K562 (cell line): ENCODE measurements around the gene BIN1. TPM values are rescaled to one million over a fixed set of nuclear protein-coding genes. Genes with fewer than 3 reads are reported as not detected.

Source experiments
- CBFB ChIP-seq: sonication (generic); formaldehyde crosslinking; IDR thresholded peaks from 2 replicates; pipeline ENCODE4 v1.4.0; 2020; ENCODE audit warnings: mild to moderate bottlenecking, missing genetic modification reagents
- CTBP1 ChIP-seq: fragments of 450-650 bp; IDR thresholded peaks from 2 replicates; pipeline ENCODE4 v1.6.1; 2016; ENCODE audit warnings: borderline replicate concordance
- DMBX1 ChIP-seq: fragments of 250-450 bp; sonication (Bioruptor Pico); IDR thresholded peaks from 2 replicates; pipeline ENCODE4 v1.8.0; 2022; ENCODE audit warnings: inconsistent platforms, mild to moderate bottlenecking, moderate library complexity, borderline replicate concordance
- MAFK ChIP-seq: IDR thresholded peaks from 2 replicates; pipeline ENCODE4 v1.6.1; 2011; ENCODE audit warnings: low read length, improper control_type of control experiment
- NKRF ChIP-seq: fragments of 450-650 bp; IDR thresholded peaks from 2 replicates; pipeline ENCODE4 v1.6.1; 2016; ENCODE audit warnings: borderline replicate concordance
- NR1H2 ChIP-seq: sonication (generic); formaldehyde crosslinking; IDR thresholded peaks from 2 replicates; pipeline ENCODE4 v1.4.0; 2020; ENCODE audit warnings: mild to moderate bottlenecking, missing genetic modification reagents
- RNF2 ChIP-seq: sonication (generic); IDR thresholded peaks from 2 replicates; pipeline ENCODE4 v1.6.1; 2016
- SMAD4 ChIP-seq: fragments of 250-450 bp; sonication (Bioruptor Pico); conservative IDR thresholded peaks from 2 replicates; pipeline ENCODE4 v1.8.0; 2021; ENCODE audit warnings: inconsistent platforms, mild to moderate bottlenecking, moderate library complexity
- SOX6 ChIP-seq: fragments of 450-650 bp; IDR thresholded peaks from 2 replicates; pipeline ENCODE4 v1.6.1; 2014; ENCODE audit warnings: mild to moderate bottlenecking
- ZBTB9 ChIP-seq: fragments of 450-650 bp; formaldehyde crosslinking; IDR thresholded peaks from 2 replicates; pipeline ENCODE4 v1.4.0; 2020; ENCODE audit warnings: mild to moderate bottlenecking, moderate library complexity
- ZFX ChIP-seq: sonication (generic); formaldehyde crosslinking; IDR thresholded peaks from 2 replicates; pipeline ENCODE4 v1.8.0; 2022; ENCODE audit warnings: mild to moderate bottlenecking, missing genetic modification reagents, moderate library complexity
- ZNF77 ChIP-seq: fragments of 250-450 bp; sonication (Bioruptor Pico); IDR thresholded peaks from 2 replicates; pipeline ENCODE4 v1.5.0; 2020
- polyA plus RNA-seq, 8 experiments: library from polyadenylated mRNA; depleted of rRNA in 4 of 8; stranded (reverse) in 5 of 8; unstranded in 3 of 8; fragments of >200 nt; fragmentation: Nextera tagmentation in 2 of 8; fragmentation: Illumina TruSeq in 1 of 8; extraction: Ambion mirVana in 2 of 8; extraction: Trizol in 1 of 8; gene quantifications; 2 replicates each; pipeline versions ENCODE4 v1.2.1 to v1.2.3, GENCODE V29; 2011 to 2014; ENCODE audit warnings: inconsistent platforms in 1 of 8, missing spikeins in 1 of 8
- total RNA-seq, 7 experiments: library from RNA; depleted of rRNA in 6 of 7; stranded (reverse); fragments of >200 nt in 6 of 7; fragmentation: Illumina TruSeq in 2 of 7; extraction: Trizol in 2 of 7; gene quantifications; 2 replicates each; pipeline versions ENCODE4 v1.2.1 to v1.2.3, GENCODE V29; 2011 to 2021; ENCODE audit warnings: low replicate concordance in 1 of 7

Gene BIN1
- total and polyA plus RNA-seq, 9 of the 15 experiments (the other 6 are each of a cell fraction or from before 2014, with no cell fraction given): 0.04 to 2.8 (median 0.79) TPM; not detected in 1

DNA sequence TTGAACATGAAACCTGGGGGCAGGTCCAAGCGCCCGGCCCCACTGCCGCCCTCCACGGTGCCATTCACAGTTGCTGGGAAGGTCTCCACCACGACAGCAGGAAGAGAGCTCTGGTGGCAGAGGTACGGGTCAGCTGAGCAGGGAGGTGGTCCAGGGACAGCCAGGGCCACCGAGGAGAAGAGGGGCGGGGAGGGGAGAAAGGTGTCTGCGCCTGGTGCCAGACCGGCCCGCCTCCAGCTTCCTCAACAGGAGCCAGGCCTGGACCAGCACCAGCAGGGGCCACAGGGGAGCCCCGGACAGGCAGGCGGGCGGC, 56.2 kb downstream of the BIN1 start (continued):
- TF ChIP-seq NKRF (no peak), RNF2 (no peak), SOX6 (no peak), MAFK (no peak), CTBP1 (no peak), ZBTB9 (no peak), ZFX (CRISPR knock-in tag) (no peak), SMAD4 (CRISPR knock-in tag) (no peak), CBFB (CRISPR knock-in tag) (no peak), DMBX1 (CRISPR knock-in tag) (no peak), NR1H2 (CRISPR knock-in tag) (no peak), ZNF77 (CRISPR knock-in tag) (no peak)
- TF ChIP-seq, all 486 proteins: peak for 0
